HepG2 (cell line): Measurements from ENCODE around the gene BST1. TPM values are rescaled to one million over a fixed set of nuclear protein-coding genes. Genes with fewer than 3 reads are reported as not detected.
A peak's percentile ranks its signal among the peaks of the same experiment; 100 is the strongest.

ENCODE experiments used
- ATF5 ChIP-seq: sonication (generic); formaldehyde crosslinking; IDR thresholded peaks from 2 replicates; pipeline ENCODE4 v1.4.0; 2020; ENCODE audit warnings: mild to moderate bottlenecking, low read depth, missing genetic modification reagents
- DMAP1 ChIP-seq: IDR thresholded peaks from 2 replicates; pipeline ENCODE4 v1.6.1; 2016
- GTF2F1 ChIP-seq: fragments of 150-350 bp; IDR thresholded peaks from 2 replicates; pipeline ENCODE4 v1.6.1; 2014; ENCODE audit warnings: low read length
- NR1H2 ChIP-seq: sonication (generic); formaldehyde crosslinking; IDR thresholded peaks from 2 replicates; pipeline ENCODE4 v1.8.1; 2022; ENCODE audit warnings: low read depth, missing genetic modification reagents, borderline replicate concordance
- ZBTB14 ChIP-seq: sonication (generic); formaldehyde crosslinking; IDR thresholded peaks from 2 replicates; pipeline ENCODE4 v1.4.0; 2020; ENCODE audit warnings: missing genetic modification reagents
- ZNF207 ChIP-seq: fragments of 450-650 bp; IDR thresholded peaks from 2 replicates; pipeline ENCODE4 v1.6.1; 2016; ENCODE audit warnings: antibody characterized with exemption, borderline replicate concordance
- ZNF280D ChIP-seq: sonication (generic); formaldehyde crosslinking; IDR thresholded peaks from 2 replicates; pipeline ENCODE4 v1.5.1; 2020; ENCODE audit warnings: mild to moderate bottlenecking, missing genetic modification reagents
- ZNF510 ChIP-seq: sonication (generic); formaldehyde crosslinking; IDR thresholded peaks from 2 replicates; pipeline ENCODE4 v1.4.0; 2020; ENCODE audit warnings: low read depth, mild to moderate bottlenecking, missing genetic modification reagents
- ZNF800 ChIP-seq: sonication (generic); formaldehyde crosslinking; IDR thresholded peaks from 2 replicates; pipeline ENCODE4 v1.4.0; 2020; ENCODE audit warnings: missing genetic modification reagents
- polyA plus RNA-seq, 8 experiments: library from polyadenylated mRNA; depleted of rRNA in 3 of 8; stranded (reverse) in 7 of 8; unstranded in 1 of 8; fragments of >200 nt; fragmentation: Illumina TruSeq in 4 of 8; extraction: Trizol in 4 of 8; gene quantifications; 2 replicates each; pipeline versions ENCODE4 v1.2.1 to v1.2.3, GENCODE V29; 2011 to 2016; ENCODE audit warnings: low read depth in 4 of 8, missing spikeins in 1 of 8, mixed read lengths in 1 of 8; ENCODE audit not compliant: insufficient read depth in 1 of 8
- total RNA-seq, 5 experiments: library from RNA; depleted of rRNA; stranded (reverse); fragments of >200 nt; fragmentation: Illumina TruSeq; extraction: Trizol; gene quantifications; 2 replicates each; pipeline ENCODE4 v1.2.3, GENCODE V29; 2016; ENCODE audit warnings: low read depth in 1 of 5

Gene BST1
- total and polyA plus RNA-seq, 2 of the 13 experiments (the other 11 are each of a cell fraction or from before 2014, with no cell fraction given) = 0.09 to 0.49 TPM

- TF ChIP-seq ATF5 (CRISPR knock-in tag) (0 out of 2 replicates have a peak, but pooled peaks have one; percentile 80), ZNF280D (CRISPR knock-in tag) (peak; percentile 67; the same call in 1 of the 2 replicates), ZNF207 (no peak), ZNF800 (CRISPR knock-in tag) (peak; percentile 81), GTF2F1 (0 out of 2 replicates have a peak, but pooled peaks have one; percentile 39), NR1H2 (no peak), ZBTB14 (no peak; the same call in 1 of the 2 replicates), ZNF510 (CRISPR knock-in tag) (no peak), DMAP1 (CRISPR knock-in tag) (peak; percentile 87; the same call in 1 of the 2 replicates)
Measured at GRCh38 chr4:15681372-15682241, 21.3 kb upstream of the BST1 start, which contains the start of gene FAM200B (continued).
